Measurements from ENCODE around the gene CBARP. TPM values are rescaled to one million over a fixed set of nuclear protein-coding genes. Genes with fewer than 3 reads are reported as not detected.

The CBARP gene
- total and polyA plus RNA-seq, 2 of the 4 experiments (the other 2 are of a cell fraction), result 0.18 to 3.9 TPM

DNA sequence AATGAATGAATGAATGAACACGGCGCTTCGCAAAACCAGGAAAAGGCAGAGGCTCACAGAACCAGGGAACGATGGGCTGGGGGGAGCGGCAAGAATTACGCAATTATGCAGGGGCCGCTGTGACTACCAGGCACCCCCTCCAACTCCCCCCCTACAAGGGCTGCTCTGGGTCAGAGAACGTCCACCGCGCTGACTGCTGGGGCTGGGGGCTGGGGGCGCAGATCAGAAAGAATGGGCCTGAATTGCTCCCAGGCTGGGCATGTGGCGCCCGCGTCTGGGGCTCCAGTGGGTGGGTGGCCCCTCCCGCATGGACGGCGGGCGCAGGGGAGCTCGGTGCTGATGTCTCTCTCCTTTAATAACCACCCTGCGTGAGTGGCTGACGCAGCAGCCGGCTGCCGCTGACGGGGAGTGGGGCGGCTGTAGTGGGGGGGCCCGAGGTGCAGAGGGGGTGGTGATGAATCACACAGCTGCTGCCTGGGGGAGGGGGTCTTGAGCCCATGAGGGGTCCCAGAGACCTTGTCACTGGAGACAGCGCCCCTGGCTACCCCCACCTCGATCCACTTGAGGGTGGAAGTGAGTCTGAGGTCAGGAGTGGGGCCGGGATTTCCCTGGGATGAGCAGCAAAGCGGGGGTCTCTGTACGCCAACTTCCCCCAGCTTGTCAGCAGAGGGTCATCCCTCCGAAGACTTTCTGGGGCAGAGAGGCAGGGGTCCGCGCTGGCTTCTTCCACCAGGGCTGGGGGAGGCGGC, 29.8 kb upstream of the CBARP start (continued):
- no peak for TF ChIP-seq SMC3 (IDR thresholded peaks at IDR 0.05; ENCODE audit: low read depth, low read length)
- TF ChIP-seq MXI1 (IDR thresholded peaks at IDR 0.05; ENCODE audit: borderline replicate concordance, low read depth, low read length), result no peak

GRCh38 chr19:1266916-1267476, 29.2 kb upstream of the CBARP start:
- in situ Hi-C loops (cut with MboI; ENCODE audit: low sequenced_read_pairs), result no loop called here
- Histone ChIP-seq H3K18ac (ENCODE audit: low read depth, low read length) (no peak overlapping the region), H3K36me3 (ENCODE audit: control insufficient read depth, insufficient read depth, low read length) (peaks cover 13% of the 10 kb centered on the region), H3K27ac (ENCODE audit: insufficient read depth, low read length) (peak overlapping the region; percentile 93), H3K56ac (ENCODE audit: extremely low read depth, insufficient read depth, low read length) (no peak overlapping the region; the same call in 1 of the 2 replicates), H3K23ac (ENCODE audit: low read depth, low read length) (peak overlapping the region; percentile 68; the same call in 1 of the 2 replicates), H2BK20ac (ENCODE audit: low read depth, low read length) (no peak overlapping the region; the same call in 1 of the 2 replicates), H3K14ac (replicated peaks; ENCODE audit: low read depth, low read length) (0 out of 2 replicates have a peak overlapping the region, but pooled peaks have one; percentile 27), H3K9ac (ENCODE audit: low read depth, low read length) (peak overlapping the region; percentile 54), H4K8ac (ENCODE audit: low read depth in 2 of 2, low read length in 2 of 2) (no peak overlapping the region; a peak in 1 of 4 replicates), H3K79me1 (ENCODE audit: low read depth in 1 of 2, low read length in 2 of 2) (peaks cover 5 to 64% of the 10 kb centered on the region in 2 experiments; a peak in 3 of 4 replicates), H2AFZ (replicated peaks; ENCODE audit: low read length, poor library complexity) (peak overlapping the region; percentile 90), H3K27me3 (ENCODE audit: control insufficient read depth, insufficient read depth, low read length) (no peaks in the 10 kb centered on the region), H3K4me3 (ENCODE audit: insufficient read depth, low read depth, low read length) (peak overlapping the region; percentile 61), H2AK9ac (replicated peaks; ENCODE audit: low read depth, low read length, poor library complexity) (peak overlapping the region; percentile 98), H2BK120ac (ENCODE audit: low read depth, low read length) (peak overlapping the region; percentile 57; the same call in 1 of the 2 replicates), H4K91ac (ENCODE audit: insufficient read depth, low read depth, low read length) (peak overlapping the region; percentile 51; the same call in 1 of the 2 replicates), H4K5ac (ENCODE audit: low read depth, low read length) (no peak overlapping the region), H2AK5ac (ENCODE audit: low read depth, low read length) (peak overlapping the region; percentile 87), H3K9me3 (ENCODE audit: control insufficient read depth, insufficient read depth, low read length) (no peaks in the 10 kb centered on the region), H3K4ac (ENCODE audit: low read depth, low read length) (peak overlapping the region; percentile 47), H2BK5ac (ENCODE audit: low read depth, low read length, poor library complexity, severe bottlenecking) (peak overlapping the region; percentile 88), H3K4me1 (ENCODE audit: control insufficient read depth, insufficient read depth, low read length) (peaks cover 51% of the 10 kb centered on the region), H3K9me1 (ENCODE audit: insufficient read depth, low read length) (peaks cover 9% of the 10 kb centered on the region), H2BK15ac (ENCODE audit: low read depth, low read length) (no peak overlapping the region), H4K20me1 (ENCODE audit: insufficient read depth, low read length) (peaks cover 40% of the 10 kb centered on the region), H3K4me2 (ENCODE audit: low read depth, low read length) (peak overlapping the region; percentile 85)
- dilution Hi-C loops (cut with HindIII; ENCODE audit: low sequenced_read_pairs, unreplicated experiment), result no loop called here
- ATAC-seq (ENCODE audit: low read depth), result peak; percentile 13
- ChIA-PET POLR2A (ENCODE audit: unreplicated experiment) (interaction anchor here (0.6 to 1.8 kb wide), 7 partner anchors 8 to 176 kb away, joined by 3 to 24 read pairs (median 6); partner anchors contain the start of gene FAM174C), CTCF (interaction anchor here (0.6 to 3.5 kb wide), 6 partner anchors 12 to 620 kb away, joined by 3 to 64 read pairs (median 4); partner anchors contain the start of gene ATP5F1D)
- DNase-seq, result no peak
- no TSS peak for BruUV-seq (replicated peaks)
- 3% methylated on average over 39 of the region's 59 CpGs; no CpG with 5 or more reads in 1 of the 2 experiments for WGBS, 2 experiments (ENCODE audit: extremely low coverage in 2 of 2, insufficient read length in 1 of 2)
- intact Hi-C loops (cut with micrococcal nuclease), result loop anchor here (1.0 to 2.0 kb wide), 4 partner anchors 14 to 46 kb away; partner anchors contain the start of gene MIDN
- TF ChIP-seq FOS (IDR thresholded peaks at IDR 0.05; ENCODE audit: low read depth, low read length) (no peak), CHD1 (IDR thresholded peaks at IDR 0.05; ENCODE audit: low read depth, low read length) (no peak), POLR2A (IDR thresholded peaks at IDR 0.05; ENCODE audit: low read depth, low read length) (no peak; the same call in 1 of the 2 replicates), CTCF (conservative IDR thresholded peaks at IDR 0.05; ENCODE audit: low read depth, low read length) (peak; percentile 88), MAFK (IDR thresholded peaks at IDR 0.05; ENCODE audit: low read depth, low read length) (no peak), NFE2L2 (IDR thresholded peaks at IDR 0.05; ENCODE audit: low read depth, low read length) (no peak), RFX5 (IDR thresholded peaks at IDR 0.05; ENCODE audit: low read depth, low read length) (no peak), USF2 (IDR thresholded peaks at IDR 0.05; ENCODE audit: low read depth, low read length) (0 out of 2 replicates have a peak, but pooled peaks have one; percentile 1), RAD21 (IDR thresholded peaks at IDR 0.05; ENCODE audit: low read length) (peak; percentile 76), CEBPB (IDR thresholded peaks at IDR 0.05; ENCODE audit: low read depth, low read length) (no peak), MXI1 (IDR thresholded peaks at IDR 0.05; ENCODE audit: borderline replicate concordance, low read depth, low read length) (peak; percentile 54; the same call in 1 of the 2 replicates)
